Measurements from ENCODE around the gene MAP4K3. TPM values are rescaled to one million over a fixed set of nuclear protein-coding genes. Genes with fewer than 3 reads are reported as not detected.
"Not testable (repeated sequence)": the region's sequence is repeated elsewhere in the genome, so short reads cannot be mapped to it uniquely, and the experiment has no call there.

The MAP4K3 gene
- total RNA-seq, 1 donor from 2014 or later: 34.1 TPM

DNA sequence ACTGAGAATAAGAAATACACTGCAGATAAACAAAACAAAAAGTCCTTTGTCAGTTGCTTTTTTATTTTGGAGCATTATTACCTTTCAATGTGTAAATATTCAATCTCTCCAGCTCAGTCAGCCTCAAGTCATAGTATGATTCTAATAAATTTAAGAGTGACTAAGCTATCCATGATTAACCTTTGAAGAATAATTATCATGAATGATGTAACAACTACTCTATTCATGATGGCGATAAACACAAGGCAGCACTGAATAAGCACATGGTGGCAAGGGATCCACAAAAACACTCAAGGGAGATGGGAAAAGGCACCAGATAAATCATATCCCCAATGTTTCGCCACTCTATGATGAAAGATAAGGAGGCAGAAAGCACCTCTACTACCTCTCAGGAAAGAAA lies 67.0 kb downstream of the MAP4K3 start:
- H3K36me3 ChIP-seq: peaks cover 0 to 14% of the 10 kb centered on the region in 2 donors
- no peak overlapping the region for H3K4me3 ChIP-seq
- H3K27me3 ChIP-seq: no peaks in the 10 kb centered on the region
- intact Hi-C loops (cut with DNase I): no loop called here
- DNase-seq (ENCODE audit: low spot score in 2 of 2): no peak
- TF ChIP-seq, protein P1, sequence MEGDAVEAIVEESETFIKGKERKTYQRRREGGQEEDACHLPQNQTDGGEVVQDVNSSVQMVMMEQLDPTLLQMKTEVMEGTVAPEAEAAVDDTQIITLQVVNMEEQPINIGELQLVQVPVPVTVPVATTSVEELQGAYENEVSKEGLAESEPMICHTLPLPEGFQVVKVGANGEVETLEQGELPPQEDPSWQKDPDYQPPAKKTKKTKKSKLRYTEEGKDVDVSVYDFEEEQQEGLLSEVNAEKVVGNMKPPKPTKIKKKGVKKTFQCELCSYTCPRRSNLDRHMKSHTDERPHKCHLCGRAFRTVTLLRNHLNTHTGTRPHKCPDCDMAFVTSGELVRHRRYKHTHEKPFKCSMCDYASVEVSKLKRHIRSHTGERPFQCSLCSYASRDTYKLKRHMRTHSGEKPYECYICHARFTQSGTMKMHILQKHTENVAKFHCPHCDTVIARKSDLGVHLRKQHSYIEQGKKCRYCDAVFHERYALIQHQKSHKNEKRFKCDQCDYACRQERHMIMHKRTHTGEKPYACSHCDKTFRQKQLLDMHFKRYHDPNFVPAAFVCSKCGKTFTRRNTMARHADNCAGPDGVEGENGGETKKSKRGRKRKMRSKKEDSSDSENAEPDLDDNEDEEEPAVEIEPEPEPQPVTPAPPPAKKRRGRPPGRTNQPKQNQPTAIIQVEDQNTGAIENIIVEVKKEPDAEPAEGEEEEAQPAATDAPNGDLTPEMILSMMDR (IDR thresholded peaks at IDR 0.05): no peak
- H3K4me1 ChIP-seq: no peaks in the 10 kb centered on the region
- no peak overlapping the region for H3K27ac ChIP-seq
- H3K9me3 ChIP-seq: no peaks in the 10 kb centered on the region

DNA sequence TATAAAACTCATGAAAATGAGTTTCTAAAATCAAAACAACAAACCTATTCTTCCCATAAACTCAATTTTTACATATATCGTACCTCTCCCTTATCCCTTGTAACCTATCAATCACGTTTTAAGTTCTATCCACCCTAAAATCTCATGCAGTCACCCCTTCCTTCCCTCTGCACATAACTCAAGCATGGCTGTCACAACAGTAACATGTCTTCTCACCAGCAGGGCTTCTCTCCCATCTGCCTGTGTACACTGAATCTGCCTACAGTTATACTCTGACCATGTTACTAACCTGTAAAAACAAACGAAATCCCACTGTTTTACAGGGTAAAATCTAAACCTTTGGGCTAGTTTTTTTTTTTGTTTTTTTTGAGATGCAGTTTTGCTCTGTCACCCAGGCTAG lies 68.2 kb downstream of the MAP4K3 start:
- Histone ChIP-seq H3K27ac (no peak overlapping the region), H3K36me3 (peaks cover 0 to 14% of the 10 kb centered on the region in 2 donors), H3K4me1 (no peaks in the 10 kb centered on the region), H3K4me3 (no peak overlapping the region), H3K9me3 (no peaks in the 10 kb centered on the region), H3K27me3 (no peaks in the 10 kb centered on the region)
- intact Hi-C loops (cut with DNase I): no loop called here
- TF ChIP-seq, protein P1 (IDR thresholded peaks at IDR 0.05): no peak
- no peak for DNase-seq (ENCODE audit: low spot score in 2 of 2)

DNA sequence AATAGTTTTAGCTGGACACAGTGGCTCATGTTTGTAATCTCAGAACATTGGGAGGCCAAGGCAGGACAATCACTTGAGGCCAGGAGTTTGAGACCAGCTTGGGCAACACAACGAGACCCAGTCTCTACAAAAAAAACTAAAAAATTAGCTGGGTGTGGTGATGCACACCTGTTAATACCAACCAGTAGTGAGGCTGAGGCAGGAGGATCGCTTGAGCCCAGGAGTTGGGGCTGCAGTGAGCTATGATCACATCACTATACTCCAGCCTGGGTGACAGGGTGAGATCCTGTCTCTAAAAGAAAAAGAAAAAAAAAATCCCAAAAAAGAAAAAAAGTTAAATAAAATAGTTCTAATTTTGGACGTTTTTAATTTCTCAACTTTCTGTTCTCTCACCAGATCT lies 68.7 kb downstream of the MAP4K3 start:
- intact Hi-C loops (cut with DNase I): no loop called here
- Histone ChIP-seq H3K36me3 (peaks cover 0 to 14% of the 10 kb centered on the region in 2 donors), H3K4me1 (no peaks in the 10 kb centered on the region), H3K9me3 (no peaks in the 10 kb centered on the region), H3K4me3 (no peak overlapping the region), H3K27me3 (no peaks in the 10 kb centered on the region), H3K27ac (no peak overlapping the region)
- DNase-seq (ENCODE audit: low spot score in 2 of 2): no peak
- TF ChIP-seq, protein P1 (IDR thresholded peaks at IDR 0.05): no peak

DNA sequence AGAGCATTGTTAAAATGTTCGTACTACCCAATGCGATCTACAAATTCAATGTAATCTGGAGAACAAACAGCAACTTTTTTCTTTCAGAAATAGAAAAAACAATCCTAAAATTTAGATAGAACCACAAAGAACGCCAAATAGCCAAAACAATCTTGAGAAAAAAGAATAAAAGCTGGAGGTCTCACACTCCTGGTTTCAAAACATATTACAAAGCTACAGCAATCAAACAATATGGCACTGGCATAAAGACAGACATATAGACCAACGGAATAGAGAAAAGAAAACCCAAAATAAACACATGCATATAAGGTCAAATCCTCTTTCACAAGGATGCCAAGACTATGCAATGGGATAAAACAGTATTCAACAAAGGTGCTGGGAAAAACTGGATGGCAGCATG lies 74.5 kb downstream of the MAP4K3 start:
- TF ChIP-seq, protein P1 (IDR thresholded peaks at IDR 0.05): no peak
- intact Hi-C loops (cut with DNase I): no loop called here
- Histone ChIP-seq H3K27ac (no peak overlapping the region), H3K36me3 (peaks cover 0 to 7% of the 10 kb centered on the region in 2 donors), H3K9me3 (peaks cover 11 to 25% of the 10 kb centered on the region in 2 donors), H3K27me3 (no peaks in the 10 kb centered on the region), H3K4me3 (no peak overlapping the region), H3K4me1 (no peaks in the 10 kb centered on the region)
- no peak for DNase-seq (ENCODE audit: low spot score in 2 of 2)

DNA sequence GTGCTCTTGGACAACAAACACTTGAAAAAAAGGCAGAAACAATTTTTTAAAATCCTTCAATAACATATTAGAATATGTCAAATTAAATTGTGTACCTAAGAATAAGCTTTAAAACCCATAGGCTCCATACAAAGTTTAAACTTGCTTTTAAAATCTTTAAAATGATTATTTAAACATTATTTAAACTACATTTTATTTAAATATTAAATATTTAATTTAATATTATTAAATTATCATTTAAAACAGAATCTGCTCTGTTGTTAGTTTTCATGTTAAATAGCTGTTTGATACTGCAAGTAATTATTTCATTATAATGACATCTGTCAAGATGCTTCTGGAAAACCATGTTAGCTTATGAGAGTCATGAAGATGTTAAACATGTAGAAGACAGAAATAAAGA lies 75.6 kb downstream of the MAP4K3 start:
- Histone ChIP-seq H3K27me3 (no peaks in the 10 kb centered on the region), H3K36me3 (peaks cover 0 to 3% of the 10 kb centered on the region in 2 donors), H3K27ac (no peak overlapping the region), H3K4me1 (no peaks in the 10 kb centered on the region), H3K9me3 (peaks cover 11 to 25% of the 10 kb centered on the region in 2 donors), H3K4me3 (no peak overlapping the region)
- TF ChIP-seq, protein P1 (IDR thresholded peaks at IDR 0.05): no peak
- DNase-seq (ENCODE audit: low spot score in 2 of 2): no peak
- intact Hi-C loops (cut with DNase I): no loop called here

DNA sequence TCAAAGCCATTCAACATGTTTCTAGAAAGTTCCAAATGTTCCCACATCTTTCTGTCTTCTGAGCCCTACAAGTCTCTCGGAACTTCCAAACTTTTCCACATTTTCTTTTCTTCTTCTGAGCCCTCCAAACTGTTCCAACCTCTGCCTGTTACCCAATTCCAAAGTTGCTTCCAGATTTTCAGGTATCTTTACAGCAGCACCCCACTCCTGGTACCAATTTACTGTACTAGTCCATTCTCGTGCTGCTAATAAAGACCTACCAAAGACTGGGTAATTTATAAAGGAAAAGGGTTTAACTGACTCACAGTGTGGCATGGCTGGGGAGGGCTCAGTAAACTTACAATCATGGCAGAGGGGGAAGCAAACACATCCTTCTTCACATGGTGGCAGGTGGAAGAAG lies 76.7 kb downstream of the MAP4K3 start:
- H3K27ac ChIP-seq; H3K4me3 ChIP-seq; H3K4me1 ChIP-seq; intact Hi-C loops (cut with DNase I); H3K36me3 ChIP-seq; H3K27me3 ChIP-seq; DNase-seq (ENCODE audit: low spot score in 2 of 2): not testable (repeated sequence)
- H3K9me3 ChIP-seq: peaks cover 11 to 25% of the 10 kb centered on the region in 2 donors
